Measurements from ENCODE around the gene RRBP1.

Gene RRBP1

DNA sequence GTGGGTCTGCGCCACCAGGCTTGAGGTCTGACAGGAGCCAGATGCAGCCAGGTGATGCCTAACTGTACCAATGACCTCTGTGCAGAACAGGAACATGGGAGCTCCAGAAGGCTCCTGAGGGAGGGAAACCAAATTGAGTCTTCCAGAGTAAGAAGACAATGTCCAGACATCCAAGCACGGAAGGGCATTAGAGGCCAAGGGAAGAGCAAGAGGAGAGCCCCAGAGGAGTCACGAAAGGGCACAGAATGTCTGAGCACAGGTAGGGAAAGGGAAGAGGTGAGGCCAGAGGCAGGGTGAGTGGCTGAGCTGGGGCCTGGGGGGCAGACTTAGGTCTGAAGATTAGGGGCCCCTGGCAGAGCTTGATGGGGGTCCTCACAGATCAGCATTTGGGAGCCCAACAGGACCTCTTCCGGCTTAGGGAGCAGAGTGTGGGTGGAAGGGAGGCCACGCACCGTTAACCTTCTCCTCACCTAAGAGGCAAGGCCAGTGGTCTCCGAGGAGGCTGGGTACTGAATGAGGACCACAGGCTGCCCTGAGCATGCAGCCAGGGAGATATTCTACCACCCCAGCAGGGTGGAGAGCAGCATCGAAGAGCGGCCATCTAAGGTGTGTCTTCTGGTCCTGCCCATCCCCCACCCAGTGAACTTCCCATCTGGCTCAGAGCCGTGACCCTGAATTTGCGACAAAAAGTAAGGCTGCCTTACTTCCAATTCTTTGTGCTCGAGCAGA, 41.7 kb downstream of the RRBP1 start:
- no peak overlapping the region for H3K4me2 ChIP-seq (ENCODE audit: low read length)
- DNase-seq = no peak

DNA sequence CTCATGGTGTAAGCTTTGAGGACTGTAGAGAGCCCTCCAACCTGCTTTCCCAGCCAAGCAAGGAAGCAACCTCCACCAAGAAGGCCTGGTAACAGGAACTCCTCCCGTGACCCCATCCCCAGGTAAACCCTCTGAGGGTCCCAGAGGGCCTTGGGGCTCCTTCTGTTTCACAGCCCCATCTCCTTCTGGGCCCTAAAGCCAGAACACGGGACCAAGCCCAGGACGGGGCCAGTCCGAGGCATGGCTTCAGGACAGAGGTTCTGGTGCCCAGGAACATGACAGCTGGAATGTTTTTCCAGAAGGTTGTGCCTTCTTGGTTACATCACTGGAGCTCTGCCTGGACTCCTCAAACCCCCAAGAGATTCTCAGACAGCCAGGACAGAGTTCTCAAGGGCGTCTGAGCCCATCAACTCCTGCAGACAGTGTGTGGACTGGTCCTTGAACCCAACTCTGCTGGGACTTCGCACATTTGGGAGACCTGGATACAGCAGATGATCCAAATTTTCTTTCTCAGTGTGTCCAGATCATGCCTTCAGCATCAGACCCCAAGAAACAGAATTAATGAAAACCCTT, 43.1 kb downstream of the RRBP1 start:
- Histone ChIP-seq H2BK15ac (replicated peaks; ENCODE audit: low read depth) (no peak overlapping the region), H3K9ac (ENCODE audit: low read length) (no peak overlapping the region), H3K4me3 (ENCODE audit: low read length) (no peak overlapping the region), H3K18ac (ENCODE audit: low read length) (no peak overlapping the region), H3K79me2 (ENCODE audit: control insufficient read depth, insufficient read depth, low read length) (peaks cover 20% of the 10 kb centered on the region), H3K27me3 (ENCODE audit: insufficient read depth, low read length, poor library complexity) (no peaks in the 10 kb centered on the region), H3K4ac (ENCODE audit: low read depth, low read length) (no peak overlapping the region), H3K27ac (ENCODE audit: low read depth, low read length) (no peak overlapping the region), H3K56ac (ENCODE audit: low read length) (no peak overlapping the region), H3K79me1 (ENCODE audit: low read length) (peaks cover 42% of the 10 kb centered on the region), H4K8ac (ENCODE audit: low read depth, low read length) (no peak overlapping the region), H3K4me1 (ENCODE audit: control insufficient read depth, low read depth, low read length) (no peaks in the 10 kb centered on the region), H3K4me2 (ENCODE audit: low read length) (no peak overlapping the region), H2BK120ac (ENCODE audit: low read depth, low read length) (no peak overlapping the region), H3K36me3 (ENCODE audit: control insufficient read depth, insufficient read depth, low read length) (peaks cover 22% of the 10 kb centered on the region), H2AK5ac (ENCODE audit: low read length) (no peak overlapping the region), H3K23ac (ENCODE audit: low read length) (no peak overlapping the region), H4K5ac (ENCODE audit: low read length) (no peak overlapping the region), H2BK5ac (ENCODE audit: low read length) (no peak overlapping the region)
- no peak for DNase-seq
- WGBS (ENCODE audit: extremely low coverage, insufficient coverage, low lambda C conversion rate) = no CpG with 5 or more reads among the region's 6 CpGs

More for the DNA sequence above, 41.7 kb downstream of the RRBP1 start:
- no peaks in the 10 kb centered on the region for H3K4me1 ChIP-seq (ENCODE audit: control insufficient read depth, low read depth, low read length)
- H2BK120ac ChIP-seq (ENCODE audit: low read depth, low read length) = no peak overlapping the region
- no peak overlapping the region for H4K8ac ChIP-seq (ENCODE audit: low read depth, low read length)
- H3K27ac ChIP-seq (ENCODE audit: low read depth, low read length) = no peak overlapping the region
- H3K4me3 ChIP-seq (ENCODE audit: low read length) = no peak overlapping the region
- no peak overlapping the region for H3K4ac ChIP-seq (ENCODE audit: low read depth, low read length)
- no peaks in the 10 kb centered on the region for H3K27me3 ChIP-seq (ENCODE audit: insufficient read depth, low read length, poor library complexity)
- WGBS (ENCODE audit: extremely low coverage, insufficient coverage, low lambda C conversion rate) = no CpG with 5 or more reads among the region's 12 CpGs
- H3K36me3 ChIP-seq (ENCODE audit: control insufficient read depth, insufficient read depth, low read length) = peaks cover 13% of the 10 kb centered on the region
- no peak overlapping the region for H3K9ac ChIP-seq (ENCODE audit: low read length)
- H2AK5ac ChIP-seq (ENCODE audit: low read length) = no peak overlapping the region
- no peak overlapping the region for H3K56ac ChIP-seq (ENCODE audit: low read length)
- H4K5ac ChIP-seq (ENCODE audit: low read length) = no peak overlapping the region
- peaks cover 46% of the 10 kb centered on the region for H3K79me1 ChIP-seq (ENCODE audit: low read length)
- H2BK5ac ChIP-seq (ENCODE audit: low read length) = no peak overlapping the region
- H3K18ac ChIP-seq (ENCODE audit: low read length) = no peak overlapping the region
- H3K79me2 ChIP-seq (ENCODE audit: control insufficient read depth, insufficient read depth, low read length) = peaks cover 33% of the 10 kb centered on the region
- H2BK15ac ChIP-seq (replicated peaks; ENCODE audit: low read depth) = no peak overlapping the region
- no peak overlapping the region for H3K23ac ChIP-seq (ENCODE audit: low read length)

DNA sequence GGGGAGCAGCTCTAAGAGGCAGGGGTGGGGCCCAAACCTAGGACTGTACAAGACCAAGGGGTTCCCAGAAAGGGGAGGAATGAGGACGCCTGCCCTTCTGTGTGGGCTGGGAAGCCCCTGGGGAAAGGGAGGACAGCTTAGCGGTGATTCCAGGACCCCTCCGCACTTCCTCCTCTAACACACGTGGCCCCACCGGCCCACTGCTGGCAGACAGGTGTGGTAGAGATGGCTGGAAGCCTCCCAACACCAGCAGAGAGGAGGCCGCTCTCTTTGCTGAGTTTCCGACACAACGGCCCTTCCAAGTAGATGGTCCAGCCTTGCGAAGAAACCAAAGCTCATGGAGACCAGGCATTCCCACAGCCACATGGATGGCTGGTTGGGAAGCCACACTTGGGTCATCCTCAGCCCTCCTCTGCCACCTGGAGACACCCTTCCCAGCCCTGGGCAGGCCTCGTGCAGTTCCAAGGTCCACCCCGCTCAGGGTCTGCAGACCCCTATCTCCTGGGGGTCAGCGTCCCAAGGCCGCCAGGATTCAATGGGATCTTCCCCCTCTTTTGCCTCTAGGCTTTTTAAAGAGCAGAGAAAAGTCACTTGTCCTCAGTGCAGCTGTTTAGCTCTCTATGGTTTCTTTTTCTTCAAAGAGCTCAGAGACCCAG, 43.9 kb downstream of the RRBP1 start:
- H3K4ac ChIP-seq (ENCODE audit: low read depth, low read length) = no peak overlapping the region
- no peak overlapping the region for H2BK120ac ChIP-seq (ENCODE audit: low read depth, low read length)
- H3K4me3 ChIP-seq (ENCODE audit: low read length) = no peak overlapping the region
- no peak overlapping the region for H2AK5ac ChIP-seq (ENCODE audit: low read length)
- H3K27me3 ChIP-seq (ENCODE audit: insufficient read depth, low read length, poor library complexity) = no peaks in the 10 kb centered on the region
- no peaks in the 10 kb centered on the region for H3K4me1 ChIP-seq (ENCODE audit: control insufficient read depth, low read depth, low read length)
- no peak overlapping the region for H3K4me2 ChIP-seq (ENCODE audit: low read length)
- no peak overlapping the region for H3K9ac ChIP-seq (ENCODE audit: low read length)
- no peak overlapping the region for H4K5ac ChIP-seq (ENCODE audit: low read length)
- H3K79me1 ChIP-seq (ENCODE audit: low read length) = peaks cover 36% of the 10 kb centered on the region
- no peak overlapping the region for H3K23ac ChIP-seq (ENCODE audit: low read length)
- H3K18ac ChIP-seq (ENCODE audit: low read length) = no peak overlapping the region
- H4K8ac ChIP-seq (ENCODE audit: low read depth, low read length) = no peak overlapping the region
- H3K36me3 ChIP-seq (ENCODE audit: control insufficient read depth, insufficient read depth, low read length) = peaks cover 28% of the 10 kb centered on the region
- no peak for DNase-seq
- H2BK5ac ChIP-seq (ENCODE audit: low read length) = no peak overlapping the region
- peaks cover 11% of the 10 kb centered on the region for H3K79me2 ChIP-seq (ENCODE audit: control insufficient read depth, insufficient read depth, low read length)
- no peak overlapping the region for H2BK15ac ChIP-seq (replicated peaks; ENCODE audit: low read depth)
- no CpG with 5 or more reads among the region's 13 CpGs for WGBS (ENCODE audit: extremely low coverage, insufficient coverage, low lambda C conversion rate)
- no peak overlapping the region for H3K56ac ChIP-seq (ENCODE audit: low read length)
- H3K27ac ChIP-seq (ENCODE audit: low read depth, low read length) = no peak overlapping the region

DNA sequence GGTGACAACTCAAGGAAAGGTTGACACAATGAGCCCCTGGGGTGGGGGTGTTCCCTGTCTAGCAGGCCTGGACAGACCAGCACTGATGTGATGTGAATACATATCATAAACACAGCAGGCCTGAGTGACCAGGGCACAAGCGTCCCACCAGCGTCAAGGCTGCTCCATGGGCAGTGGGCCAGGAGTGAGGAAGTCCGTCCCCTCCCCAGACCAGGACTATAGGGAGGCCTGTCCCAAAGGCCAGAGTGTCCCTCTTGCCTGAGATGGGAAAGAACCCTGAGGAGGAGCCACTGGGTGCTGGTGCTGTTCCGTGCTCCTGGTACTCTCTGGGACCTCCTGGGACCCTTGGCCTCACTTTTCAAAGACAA, 44.6 kb downstream of the RRBP1 start:
- no CpG with 5 or more reads among the region's 4 CpGs for WGBS (ENCODE audit: extremely low coverage, insufficient coverage, low lambda C conversion rate)
- Histone ChIP-seq H3K27ac (ENCODE audit: low read depth, low read length) (no peak overlapping the region), H3K4ac (ENCODE audit: low read depth, low read length) (no peak overlapping the region), H4K5ac (ENCODE audit: low read length) (no peak overlapping the region), H3K23ac (ENCODE audit: low read length) (no peak overlapping the region), H3K18ac (ENCODE audit: low read length) (no peak overlapping the region), H3K36me3 (ENCODE audit: control insufficient read depth, insufficient read depth, low read length) (peaks cover 29% of the 10 kb centered on the region), H3K4me1 (ENCODE audit: control insufficient read depth, low read depth, low read length) (no peaks in the 10 kb centered on the region), H3K4me3 (ENCODE audit: low read length) (no peak overlapping the region), H3K4me2 (ENCODE audit: low read length) (no peak overlapping the region), H3K27me3 (ENCODE audit: insufficient read depth, low read length, poor library complexity) (no peaks in the 10 kb centered on the region), H2BK120ac (ENCODE audit: low read depth, low read length) (no peak overlapping the region), H3K79me1 (ENCODE audit: low read length) (peaks cover 31% of the 10 kb centered on the region), H2BK5ac (ENCODE audit: low read length) (no peak overlapping the region), H2BK15ac (replicated peaks; ENCODE audit: low read depth) (no peak overlapping the region), H3K56ac (ENCODE audit: low read length) (no peak overlapping the region), H3K9ac (ENCODE audit: low read length) (no peak overlapping the region), H2AK5ac (ENCODE audit: low read length) (no peak overlapping the region), H3K79me2 (ENCODE audit: control insufficient read depth, insufficient read depth, low read length) (peaks cover 5% of the 10 kb centered on the region), H4K8ac (ENCODE audit: low read depth, low read length) (no peak overlapping the region)
- no peak for DNase-seq

DNA sequence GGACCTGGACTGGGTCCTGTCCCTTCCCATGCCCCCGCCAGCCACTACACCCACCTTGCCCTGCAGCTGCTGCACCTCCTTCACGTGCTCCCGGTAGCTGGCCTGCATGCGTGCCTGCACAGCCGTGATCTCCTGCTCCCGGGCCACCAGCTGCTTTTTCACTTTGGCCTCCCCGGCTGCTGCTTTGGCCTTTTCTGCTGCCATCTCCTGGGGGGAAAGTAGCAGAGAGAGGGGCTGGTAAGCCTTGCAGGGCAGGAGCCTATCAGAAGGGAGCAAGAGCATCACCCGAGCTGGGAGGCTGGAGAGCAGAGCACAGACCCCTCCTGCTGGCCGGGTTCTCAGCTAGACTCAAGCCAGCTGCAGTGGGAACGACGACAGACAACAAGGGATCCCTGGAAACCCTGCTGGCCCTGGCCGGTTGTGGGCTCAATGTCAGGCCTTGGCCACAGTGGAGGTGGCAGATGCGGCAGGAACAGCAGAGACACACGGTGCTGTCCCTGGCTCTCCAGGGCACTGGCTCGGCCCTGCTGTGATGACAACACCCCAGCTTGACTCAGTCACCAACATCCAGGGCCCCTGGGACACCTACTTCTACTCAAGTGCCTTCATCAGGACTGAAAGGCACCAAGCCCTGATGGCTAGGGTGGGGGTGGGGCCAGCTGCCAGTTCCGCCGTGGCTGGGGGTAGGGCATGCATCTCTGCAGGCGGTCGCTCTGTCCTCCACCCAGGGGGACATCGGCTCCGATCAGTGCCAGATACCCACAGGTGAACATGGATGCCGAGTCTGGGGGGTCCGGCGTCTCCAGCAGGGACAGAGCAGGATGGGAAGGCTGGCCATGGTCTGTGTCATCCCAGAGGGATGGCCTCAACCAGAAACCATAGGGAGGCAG, 45.3 kb downstream of the RRBP1 start:
- no peak overlapping the region for H2BK5ac ChIP-seq (ENCODE audit: low read length)
- peaks cover 32% of the 10 kb centered on the region for H3K36me3 ChIP-seq (ENCODE audit: control insufficient read depth, insufficient read depth, low read length)
- peak; percentile 75 for DNase-seq

More for the DNA sequence above, 45.3 kb downstream of the RRBP1 start:
- H3K9ac ChIP-seq (ENCODE audit: low read length) = no peak overlapping the region
- no peak overlapping the region for H3K27ac ChIP-seq (ENCODE audit: low read depth, low read length)
- H3K27me3 ChIP-seq (ENCODE audit: insufficient read depth, low read length, poor library complexity) = no peaks in the 10 kb centered on the region
- no peak overlapping the region for H3K4me3 ChIP-seq (ENCODE audit: low read length)
- H2AK5ac ChIP-seq (ENCODE audit: low read length) = no peak overlapping the region
- H3K18ac ChIP-seq (ENCODE audit: low read length) = no peak overlapping the region
- H3K4me2 ChIP-seq (ENCODE audit: low read length) = no peak overlapping the region
- peaks cover 28% of the 10 kb centered on the region for H3K79me1 ChIP-seq (ENCODE audit: low read length)
- H3K79me2 ChIP-seq (ENCODE audit: control insufficient read depth, insufficient read depth, low read length) = peaks cover 2% of the 10 kb centered on the region
- WGBS (ENCODE audit: extremely low coverage, insufficient coverage, low lambda C conversion rate) = no CpG with 5 or more reads among the region's 24 CpGs
- no peak overlapping the region for H2BK120ac ChIP-seq (ENCODE audit: low read depth, low read length)
- no peak overlapping the region for H4K5ac ChIP-seq (ENCODE audit: low read length)
- no peak overlapping the region for H4K8ac ChIP-seq (ENCODE audit: low read depth, low read length)
- no peak overlapping the region for H3K56ac ChIP-seq (ENCODE audit: low read length)
- H3K4ac ChIP-seq (ENCODE audit: low read depth, low read length) = no peak overlapping the region
- H3K23ac ChIP-seq (ENCODE audit: low read length) = no peak overlapping the region
- no peaks in the 10 kb centered on the region for H3K4me1 ChIP-seq (ENCODE audit: control insufficient read depth, low read depth, low read length)
- H2BK15ac ChIP-seq (replicated peaks; ENCODE audit: low read depth) = no peak overlapping the region
